Adrenal gland (tissue), 12 donors: ENCODE data around the gene EZR. TPM values are rescaled to one million over a fixed set of nuclear protein-coding genes. Genes with fewer than 3 reads are reported as not detected.
A peak's percentile ranks its signal among the peaks of the same experiment; 100 is the strongest.

Experiments
- DNase-seq, 7 donors: peaks; one replicate each; pipeline ENCODE4 v3.0.0-alpha.2; 2019 to 2020
- H3K27ac ChIP-seq, 5 donors: fragments of 200-600 bp; sonication (generic) in 4 of 5; 1 replicate in 3 of 5; 2 replicates in 2 of 5; pipeline versions ENCODE4 v1.5.1 to v1.8.0; 2016 to 2020; ENCODE audit warnings: mild to moderate bottlenecking in 1 of 5
- H3K27me3 ChIP-seq: fragments of 200-600 bp; 2 replicates; pipeline ENCODE4 v1.8.0; 2021
- H3K36me3 ChIP-seq, 2 donors: fragments of 200-600 bp; replicated peaks in 1 of 2; 1 replicate in 1 of 2; 2 replicates in 1 of 2; pipeline versions ENCODE4 v1.5.1 to v1.8.0; 2018 to 2022
- H3K4me1 ChIP-seq, 2 donors: fragments of 200-600 bp; replicated peaks in 1 of 2; 1 replicate in 1 of 2; 2 replicates in 1 of 2; pipeline versions ENCODE4 v1.5.1 to v1.8.0; 2018 to 2021
- H3K4me3 ChIP-seq, 4 donors: fragments of 200-600 bp; sonication (generic) in 3 of 4; one replicate each; pipeline ENCODE4 v1.5.1; 2016 to 2018
- H3K9me3 ChIP-seq, 3 donors: fragments of 200-600 bp; sonication (generic) in 1 of 3; replicated peaks in 1 of 3; 1 replicate in 2 of 3; 2 replicates in 1 of 3; pipeline versions ENCODE4 v1.5.1 to v1.8.0; 2016 to 2021
- POLR2A ChIP-seq, 2 donors: fragments of 450-650 bp; IDR thresholded peaks; one replicate each; pipeline ENCODE4 v1.6.1; 2017; ENCODE audit warnings: antibody characterized with exemption in 2 of 2, mild to moderate bottlenecking in 2 of 2, moderate library complexity in 1 of 2
- WGBS, 4 donors: extraction: QIAGEN DNeasy Blood & Tissue Kit in 2 of 4; methylation state at CpG; one replicate each; pipeline versions ENCODE4 v1.1.5 to v1.1.7; 2013 to 2017; 5-methylcytosine and 5-hydroxymethylcytosine counted together
- intact Hi-C, 2 donors: fragments of 100-400 bp; cut with DNase I; formaldehyde crosslinking; loops; one replicate each; pipeline versions ENCODE4 v1.14.1 to v1.15.0; 2022 to 2023
- polyA plus RNA-seq, 3 donors: library from polyadenylated mRNA; stranded (reverse); fragments of 200-250 nt in 2 of 3; fragments of 350-450 nt in 1 of 3; fragmentation: Illumina TruSeq in 1 of 3; extraction: RNeasy Lipid Tissue Mini Kit (QIAGEN cat#74804) in 1 of 3; gene quantifications; one replicate each; pipeline ENCODE4 v1.2.3, GENCODE V29; 2013 to 2014
- total RNA-seq, 9 donors: library from RNA; depleted of rRNA in 4 of 9; stranded (reverse); fragments of >200 nt in 4 of 9; fragments of 120-200 nt in 1 of 9; fragmentation: NEBNext Ultra II Directional in 1 of 9; extraction: Animal tissue kit (Norgen Biotek cat#: 25700) in 1 of 9; gene quantifications; one replicate each; pipeline versions ENCODE4 v1.1.0 to v1.2.4, GENCODE V29; 2013 to 2023
- TF ChIP-seq, protein P1 (sequence below), 6 experiments: fragments of 450-650 bp in 4 of 6; fragments of 200-600 bp in 2 of 6; sonication (generic) in 1 of 6; IDR thresholded peaks; 1 replicate in 5 of 6; 2 replicates in 1 of 6; pipeline versions ENCODE4 v1.5.1 to v1.8.0; 2016 to 2021; ENCODE audit warnings: antibody characterized with exemption in 6 of 6, mild to moderate bottlenecking in 2 of 6, moderate library complexity in 1 of 6
- donor health status: healthy with polysubstance abuse.
- donor health status: Bipolar disorder and iron deficiency.
- donor health status: DM: yes; HTN: yes; CAD: no.
- donor health status: DM: no; HTN: no; CAD: no.
- donor health status: DM: no; HTN: no; CAD: no.
- donor health status: DM: yes; HTN: yes; CAD: no.

The EZR gene
- total and polyA plus RNA-seq, 12 donors = 80.3 to 476 (median 342) TPM

DNA sequence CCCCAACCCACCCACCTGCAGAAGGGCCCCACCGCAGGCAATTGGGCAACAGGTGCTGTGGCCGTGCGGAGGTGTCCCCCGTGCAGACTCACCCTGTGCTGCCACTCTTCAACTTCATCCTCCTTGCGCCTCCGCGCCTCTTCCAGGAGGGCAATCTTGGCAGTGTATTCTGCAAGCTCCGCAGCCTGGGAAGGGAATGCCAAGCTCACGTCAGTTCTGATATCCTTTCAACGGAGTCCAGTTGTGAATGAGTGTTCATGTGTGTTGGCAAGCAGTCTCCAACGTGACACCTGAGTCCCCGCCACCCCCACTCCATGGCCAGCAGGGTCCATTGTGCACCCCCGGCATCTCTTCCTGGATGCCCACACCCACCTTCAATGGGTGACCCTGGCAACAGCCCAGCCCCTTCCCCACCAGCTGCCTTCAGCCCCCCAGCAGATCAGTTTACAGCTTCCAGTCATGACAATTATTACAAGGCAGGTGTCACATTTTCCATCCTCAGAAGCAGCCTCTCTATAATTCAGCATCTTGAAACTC lies 49.9 kb downstream of the EZR start:
- 84 to 93% (median 89%) methylated on average over 13 of the region's 13 CpGs for WGBS, 4 donors
- TF ChIP-seq POLR2A (IDR thresholded peaks at IDR 0.05) = no peak
- TF ChIP-seq, protein P1, sequence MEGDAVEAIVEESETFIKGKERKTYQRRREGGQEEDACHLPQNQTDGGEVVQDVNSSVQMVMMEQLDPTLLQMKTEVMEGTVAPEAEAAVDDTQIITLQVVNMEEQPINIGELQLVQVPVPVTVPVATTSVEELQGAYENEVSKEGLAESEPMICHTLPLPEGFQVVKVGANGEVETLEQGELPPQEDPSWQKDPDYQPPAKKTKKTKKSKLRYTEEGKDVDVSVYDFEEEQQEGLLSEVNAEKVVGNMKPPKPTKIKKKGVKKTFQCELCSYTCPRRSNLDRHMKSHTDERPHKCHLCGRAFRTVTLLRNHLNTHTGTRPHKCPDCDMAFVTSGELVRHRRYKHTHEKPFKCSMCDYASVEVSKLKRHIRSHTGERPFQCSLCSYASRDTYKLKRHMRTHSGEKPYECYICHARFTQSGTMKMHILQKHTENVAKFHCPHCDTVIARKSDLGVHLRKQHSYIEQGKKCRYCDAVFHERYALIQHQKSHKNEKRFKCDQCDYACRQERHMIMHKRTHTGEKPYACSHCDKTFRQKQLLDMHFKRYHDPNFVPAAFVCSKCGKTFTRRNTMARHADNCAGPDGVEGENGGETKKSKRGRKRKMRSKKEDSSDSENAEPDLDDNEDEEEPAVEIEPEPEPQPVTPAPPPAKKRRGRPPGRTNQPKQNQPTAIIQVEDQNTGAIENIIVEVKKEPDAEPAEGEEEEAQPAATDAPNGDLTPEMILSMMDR (IDR thresholded peaks at IDR 0.05) = no peak
- H3K27me3 ChIP-seq = no peaks in the 10 kb centered on the region
- H3K36me3 ChIP-seq = peaks cover 0 to 94% of the 10 kb centered on the region in 2 donors
- intact Hi-C loops = no loop called here
- no peaks in the 10 kb centered on the region for H3K9me3 ChIP-seq
- H3K4me1 ChIP-seq = peaks cover 0 to 6% of the 10 kb centered on the region in 2 donors
- DNase-seq = no peak
- no peak overlapping the region for H3K4me3 ChIP-seq
- H3K27ac ChIP-seq = no peak overlapping the region

DNA sequence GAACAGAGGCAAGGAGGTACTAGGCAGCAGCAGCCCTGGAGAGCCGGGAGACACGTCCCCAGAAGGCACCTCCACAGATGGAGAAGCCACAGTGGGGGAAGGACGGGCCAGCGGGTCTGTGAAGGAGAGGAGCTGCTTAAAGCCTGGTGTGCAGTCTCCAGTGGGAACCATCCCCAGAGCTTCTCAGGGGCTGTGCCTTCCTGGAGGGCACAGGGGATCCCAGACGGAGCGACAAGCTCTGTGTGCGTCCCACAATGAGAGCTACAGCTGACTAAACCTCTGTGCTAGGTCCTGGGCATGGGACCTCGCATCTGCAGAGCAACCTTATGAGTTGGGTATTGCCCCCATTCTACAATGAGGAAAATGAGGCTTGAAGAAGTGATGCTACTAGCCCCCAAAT lies 50.7 kb downstream of the EZR start:
- Histone ChIP-seq H3K36me3 (peaks cover 0 to 91% of the 10 kb centered on the region in 2 donors), H3K27me3 (no peaks in the 10 kb centered on the region), H3K27ac (no peak overlapping the region), H3K4me3 (no peak overlapping the region), H3K9me3 (no peaks in the 10 kb centered on the region), H3K4me1 (peaks cover 2 to 13% of the 10 kb centered on the region in 2 donors)
- no peak for DNase-seq
- intact Hi-C loops = no loop called here
- WGBS, 4 donors = 88 to 95% (median 89%) methylated on average over 8 of the region's 8 CpGs
- no peak for TF ChIP-seq POLR2A (IDR thresholded peaks at IDR 0.05)
- TF ChIP-seq, protein P1 (IDR thresholded peaks at IDR 0.05) = no peak

DNA sequence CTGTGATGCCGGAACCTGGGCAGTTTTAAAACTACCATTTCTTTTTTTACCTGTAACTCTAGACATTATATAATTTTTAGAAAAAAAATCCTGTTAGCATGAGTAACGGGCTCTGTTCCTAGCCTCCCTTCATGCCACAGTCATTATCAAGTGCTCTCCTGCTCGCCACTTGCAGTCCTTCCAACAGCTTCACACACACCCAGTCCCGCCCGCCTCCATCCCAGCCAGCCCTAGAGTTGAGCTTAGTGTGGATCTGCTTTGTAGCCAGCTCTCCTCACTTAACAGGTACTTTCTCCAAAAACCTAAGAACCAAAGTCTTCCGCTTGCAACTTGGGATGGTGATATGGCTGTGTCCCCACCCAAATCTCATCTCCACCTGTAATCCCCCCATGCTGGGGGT lies 51.5 kb downstream of the EZR start:
- H3K27ac ChIP-seq = no peak overlapping the region
- H3K27me3 ChIP-seq = no peaks in the 10 kb centered on the region
- no peak overlapping the region for H3K4me3 ChIP-seq
- H3K36me3 ChIP-seq = peaks cover 0 to 83% of the 10 kb centered on the region in 2 donors
- H3K4me1 ChIP-seq = peaks cover 9 to 19% of the 10 kb centered on the region in 2 donors
- WGBS, 4 donors = 94 to 97% (median 95%) methylated on average over 6 of the region's 6 CpGs
- H3K9me3 ChIP-seq = no peaks in the 10 kb centered on the region
- DNase-seq = no peak
- TF ChIP-seq, protein P1 (IDR thresholded peaks at IDR 0.05) = no peak
- TF ChIP-seq POLR2A (IDR thresholded peaks at IDR 0.05) = no peak
- intact Hi-C loops = no loop called here

DNA sequence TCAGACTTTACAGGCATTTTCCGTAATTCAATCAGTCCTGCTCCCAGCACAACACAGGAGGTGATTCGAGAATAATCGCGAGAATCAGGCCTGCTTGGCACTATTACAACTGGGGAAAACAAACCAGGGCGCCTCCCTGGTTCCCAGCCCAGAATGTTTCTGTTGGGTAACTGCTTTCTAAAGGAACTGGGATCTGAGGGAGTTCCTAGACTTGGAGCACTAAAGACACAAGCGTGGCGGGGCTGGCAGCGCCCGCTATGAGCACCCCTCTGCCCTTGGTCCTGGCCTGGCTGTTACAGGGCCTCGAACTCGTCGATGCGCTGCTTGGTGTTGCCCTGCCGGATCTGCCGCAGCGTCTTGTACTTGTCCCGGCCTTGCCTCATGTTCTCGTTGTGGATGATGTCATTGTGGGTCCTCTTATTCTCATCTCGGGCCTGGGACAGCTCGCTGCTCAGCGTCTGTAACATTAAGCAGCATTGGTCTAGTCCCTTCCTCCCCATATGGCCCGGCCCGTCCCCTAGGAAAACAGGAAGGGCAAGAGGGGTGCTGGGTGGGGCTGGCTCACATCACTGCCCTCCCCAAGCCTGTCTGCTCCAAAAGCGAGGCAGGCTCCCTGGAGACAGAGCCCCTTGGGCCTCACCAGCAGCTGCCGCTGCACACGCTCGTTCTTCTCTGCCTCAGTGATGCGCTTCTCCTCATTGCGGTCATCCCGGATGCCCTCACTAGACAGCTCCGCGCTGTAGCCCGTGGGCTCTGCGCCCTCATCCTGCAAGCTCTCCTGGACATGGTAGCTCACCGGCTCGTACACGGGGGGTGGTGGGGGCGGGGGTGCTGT lies 52.3 kb downstream of the EZR start:
- H3K4me3 ChIP-seq = no peak overlapping the region
- H3K9me3 ChIP-seq = no peaks in the 10 kb centered on the region
- H3K36me3 ChIP-seq = peaks cover 0 to 76% of the 10 kb centered on the region in 2 donors
- H3K4me1 ChIP-seq = peaks cover 10 to 19% of the 10 kb centered on the region in 2 donors
- no peak overlapping the region for H3K27ac ChIP-seq
- intact Hi-C loops = no loop called here
- H3K27me3 ChIP-seq = no peaks in the 10 kb centered on the region
- TF ChIP-seq POLR2A (IDR thresholded peaks at IDR 0.05) = no peak
- TF ChIP-seq, protein P1 (IDR thresholded peaks at IDR 0.05) = no peak
- peak in 2 of 7 donors; percentile 29 to 38 for DNase-seq
- WGBS, 4 donors = 86 to 90% (median 88%) methylated on average over 26 to 38 of the region's 38 CpGs
